ENCODE measurements around the gene KDM4F. TPM values are rescaled to one million over a fixed set of nuclear protein-coding genes. Genes with fewer than 3 reads are reported as not detected.

The KDM4F gene
- total RNA-seq, 1 donor from 2014 or later: not detected

DNA sequence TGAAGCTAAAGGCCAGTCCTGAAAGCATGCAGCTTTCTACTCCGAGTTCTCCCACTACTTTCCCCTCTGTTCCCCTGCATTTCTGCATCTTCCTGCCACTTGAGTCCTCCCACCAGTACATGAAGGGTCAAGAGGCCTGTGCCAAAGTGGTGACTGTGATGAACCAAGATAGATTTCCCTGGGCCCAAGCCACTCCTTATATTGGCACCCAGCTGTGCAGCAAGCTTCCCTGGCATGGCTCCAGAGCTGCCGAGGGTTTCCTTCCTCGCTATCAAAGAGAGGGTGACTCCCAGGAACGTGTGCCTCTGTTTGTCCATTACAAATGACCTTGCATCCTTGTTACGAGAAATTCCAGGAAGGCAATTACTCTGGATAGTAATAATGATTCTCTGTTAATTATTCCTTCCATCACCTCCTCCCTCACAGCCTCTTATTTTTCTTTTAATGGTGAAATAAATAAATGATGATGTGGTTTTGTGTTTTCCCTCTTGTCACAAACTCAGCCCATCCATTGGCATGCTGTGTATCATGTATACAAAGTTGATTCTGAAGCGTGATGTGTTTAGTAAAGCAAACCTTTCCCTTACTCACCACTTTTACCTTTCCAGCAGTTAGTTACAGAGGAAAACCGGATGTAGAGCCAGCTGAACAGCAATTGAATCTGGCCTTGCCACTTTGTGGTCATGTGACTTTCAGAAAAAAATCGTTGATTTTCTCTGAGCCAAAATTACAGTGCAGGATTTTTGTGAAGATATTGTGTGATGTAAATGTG is 25.8 kb downstream of the KDM4F start:
- peak; percentile 91 for DNase-seq (ENCODE audit: low read depth)
- no peak overlapping the region for H3K4me3 ChIP-seq (ENCODE audit: low read depth, low read length)
- TF ChIP-seq, protein P1, sequence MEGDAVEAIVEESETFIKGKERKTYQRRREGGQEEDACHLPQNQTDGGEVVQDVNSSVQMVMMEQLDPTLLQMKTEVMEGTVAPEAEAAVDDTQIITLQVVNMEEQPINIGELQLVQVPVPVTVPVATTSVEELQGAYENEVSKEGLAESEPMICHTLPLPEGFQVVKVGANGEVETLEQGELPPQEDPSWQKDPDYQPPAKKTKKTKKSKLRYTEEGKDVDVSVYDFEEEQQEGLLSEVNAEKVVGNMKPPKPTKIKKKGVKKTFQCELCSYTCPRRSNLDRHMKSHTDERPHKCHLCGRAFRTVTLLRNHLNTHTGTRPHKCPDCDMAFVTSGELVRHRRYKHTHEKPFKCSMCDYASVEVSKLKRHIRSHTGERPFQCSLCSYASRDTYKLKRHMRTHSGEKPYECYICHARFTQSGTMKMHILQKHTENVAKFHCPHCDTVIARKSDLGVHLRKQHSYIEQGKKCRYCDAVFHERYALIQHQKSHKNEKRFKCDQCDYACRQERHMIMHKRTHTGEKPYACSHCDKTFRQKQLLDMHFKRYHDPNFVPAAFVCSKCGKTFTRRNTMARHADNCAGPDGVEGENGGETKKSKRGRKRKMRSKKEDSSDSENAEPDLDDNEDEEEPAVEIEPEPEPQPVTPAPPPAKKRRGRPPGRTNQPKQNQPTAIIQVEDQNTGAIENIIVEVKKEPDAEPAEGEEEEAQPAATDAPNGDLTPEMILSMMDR (conservative IDR thresholded peaks at IDR 0.05; ENCODE audit: low read depth, low read length): no peak

DNA sequence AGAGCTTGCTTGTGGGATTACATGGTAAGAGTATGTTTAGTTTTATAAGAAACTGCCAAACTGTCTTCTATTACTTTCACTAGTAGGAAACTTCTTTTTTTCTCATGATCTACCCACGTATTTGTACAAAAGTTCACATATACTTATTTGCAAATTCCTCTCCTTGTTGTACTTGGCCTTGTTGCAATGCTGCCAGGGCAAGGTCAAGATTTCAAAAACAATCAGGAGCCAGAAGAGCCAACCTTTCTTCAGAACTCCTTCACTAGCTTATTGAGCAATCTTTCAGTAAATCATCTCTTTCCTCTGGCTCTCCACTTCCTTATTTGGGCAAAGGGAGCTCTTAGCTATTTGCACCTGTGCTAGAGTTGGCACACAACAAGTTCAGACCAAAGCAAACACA is 27.2 kb downstream of the KDM4F start:
- TF ChIP-seq, protein P1 (conservative IDR thresholded peaks at IDR 0.05; ENCODE audit: low read depth, low read length): no peak
- no peak overlapping the region for H3K4me3 ChIP-seq (ENCODE audit: low read depth, low read length)
- peak; percentile 98 for DNase-seq (ENCODE audit: low read depth)

DNA sequence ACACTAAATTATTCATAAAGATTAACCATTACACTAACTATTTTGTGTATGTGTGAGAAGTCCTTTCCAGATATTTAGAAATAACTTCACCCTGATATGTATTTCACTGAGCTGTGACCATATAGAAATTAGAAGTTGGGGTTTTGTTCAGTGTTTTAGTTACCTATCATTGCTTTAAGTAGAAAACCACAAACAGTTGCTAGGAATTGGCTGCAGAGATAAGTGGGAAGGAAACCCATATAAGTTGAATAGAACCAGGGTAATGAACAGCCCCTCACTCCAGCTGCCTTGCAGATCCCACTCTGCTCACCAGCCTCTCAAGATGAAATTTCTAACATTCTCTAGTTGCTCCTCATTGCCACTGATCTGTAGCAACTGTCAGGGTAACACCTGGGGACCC is 27.8 kb downstream of the KDM4F start:
- TF ChIP-seq, protein P1 (conservative IDR thresholded peaks at IDR 0.05; ENCODE audit: low read depth, low read length): no peak
- no peak overlapping the region for H3K4me3 ChIP-seq (ENCODE audit: low read depth, low read length)
- DNase-seq (ENCODE audit: low read depth): no peak

DNA sequence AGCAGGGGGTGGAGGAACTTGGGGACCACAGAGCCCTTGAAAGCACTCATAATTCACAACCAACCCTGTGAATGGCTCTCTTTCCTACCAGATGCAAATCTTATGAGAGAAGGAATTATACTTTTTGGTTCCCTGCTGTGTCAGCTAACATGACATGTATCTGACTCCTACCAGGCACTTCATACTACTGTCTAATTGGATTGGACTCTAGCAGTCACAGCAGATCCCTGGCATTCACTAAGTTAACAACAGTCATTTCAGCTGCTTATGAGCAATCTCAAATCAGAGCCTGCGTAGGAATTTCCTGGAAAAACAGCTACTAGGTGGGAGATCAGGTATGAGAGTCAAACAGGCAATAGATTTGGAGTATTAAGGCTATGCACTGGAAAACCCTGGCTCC is 29.3 kb downstream of the KDM4F start:
- no peak overlapping the region for H3K4me3 ChIP-seq (ENCODE audit: low read depth, low read length)
- TF ChIP-seq, protein P1 (conservative IDR thresholded peaks at IDR 0.05; ENCODE audit: low read depth, low read length): no peak
- no peak for DNase-seq (ENCODE audit: low read depth)

DNA sequence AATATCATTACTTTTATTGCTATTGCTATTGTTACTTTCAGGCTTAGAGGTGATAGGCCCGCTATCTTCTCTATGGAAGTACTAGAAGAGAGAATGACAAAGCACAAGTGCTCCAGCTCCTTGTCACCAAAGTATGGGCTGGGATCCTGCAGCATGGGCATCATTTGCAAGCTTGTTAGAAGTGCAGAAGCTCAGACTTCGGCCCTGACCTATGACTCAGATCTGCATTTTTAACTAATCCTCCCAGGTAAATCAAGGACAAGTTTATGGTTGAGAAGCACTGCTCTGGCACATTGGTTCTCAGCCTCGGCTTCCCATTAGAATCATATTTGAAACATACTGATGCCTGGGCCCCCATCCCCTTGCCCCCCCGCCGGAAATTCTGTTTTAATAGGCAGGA is 31.8 kb downstream of the KDM4F start:
- no peak for DNase-seq (ENCODE audit: low read depth)
- H3K4me3 ChIP-seq (ENCODE audit: low read depth, low read length): no peak overlapping the region
- TF ChIP-seq, protein P1 (conservative IDR thresholded peaks at IDR 0.05; ENCODE audit: low read depth, low read length): no peak

DNA sequence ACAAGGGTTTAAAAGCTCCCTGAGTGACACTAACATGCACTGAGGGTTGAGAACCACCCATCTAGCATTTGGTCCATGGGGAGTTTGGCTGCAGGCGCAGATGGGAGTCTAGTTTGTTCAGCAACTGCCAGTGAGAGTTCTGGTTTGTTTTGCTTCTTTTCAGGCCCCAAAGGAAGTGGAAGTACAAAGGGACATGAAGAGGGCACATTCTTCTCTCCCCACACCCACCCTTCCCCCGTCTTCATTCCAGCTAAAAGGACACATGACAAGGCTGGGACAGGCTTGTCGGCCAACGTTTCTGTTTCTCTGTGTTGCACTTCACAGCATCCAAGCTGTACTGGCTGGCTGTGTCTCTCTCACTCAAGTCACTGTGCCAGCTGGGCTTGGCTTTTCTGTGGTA is 32.2 kb downstream of the KDM4F start:
- H3K4me3 ChIP-seq (ENCODE audit: low read depth, low read length): no peak overlapping the region
- TF ChIP-seq, protein P1 (conservative IDR thresholded peaks at IDR 0.05; ENCODE audit: low read depth, low read length): no peak
- DNase-seq (ENCODE audit: low read depth): no peak

DNA sequence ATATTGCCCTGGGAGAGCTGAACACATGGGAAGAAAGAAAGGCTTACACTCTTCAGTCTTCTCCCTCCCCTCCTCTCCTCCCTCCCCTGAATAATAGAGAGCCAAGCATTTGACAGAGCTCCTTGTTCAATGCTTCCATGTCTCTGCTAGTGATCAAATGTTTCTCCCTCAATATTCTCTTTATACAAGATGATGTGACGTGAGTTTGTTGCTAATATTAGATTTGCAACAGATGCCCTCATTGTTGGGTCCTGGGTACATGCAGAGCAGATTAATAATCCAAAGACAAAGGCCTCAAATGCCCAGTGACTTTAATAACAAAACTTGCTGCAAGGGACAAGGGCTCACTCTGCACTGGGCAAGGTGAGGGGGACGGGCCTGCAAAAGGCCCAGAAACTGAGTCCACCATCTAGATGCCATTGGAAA is 33.4 kb downstream of the KDM4F start:
- no peak overlapping the region for H3K4me3 ChIP-seq (ENCODE audit: low read depth, low read length)
- DNase-seq (ENCODE audit: low read depth): no peak
- TF ChIP-seq, protein P1 (conservative IDR thresholded peaks at IDR 0.05; ENCODE audit: low read depth, low read length): no peak

Measured in epithelial cell of proximal tubule (primary cell).